Adrenal gland (tissue), 12 donors: ENCODE data around the gene GSTM3. TPM values are rescaled to one million over a fixed set of nuclear protein-coding genes. Genes with fewer than 3 reads are reported as not detected.
"Not testable (repeated sequence)": the region's sequence is repeated elsewhere in the genome, so short reads cannot be mapped to it uniquely, and the experiment has no call there.

Source experiments
- DNase-seq, 7 donors: peaks; one replicate each; pipeline ENCODE4 v3.0.0-alpha.2; 2019 to 2020
- H3K27ac ChIP-seq, 5 donors: fragments of 200-600 bp; sonication (generic) in 4 of 5; 1 replicate in 3 of 5; 2 replicates in 2 of 5; pipeline versions ENCODE4 v1.5.1 to v1.8.0; 2016 to 2020; ENCODE audit warnings: mild to moderate bottlenecking in 1 of 5
- H3K27me3 ChIP-seq: fragments of 200-600 bp; 2 replicates; pipeline ENCODE4 v1.8.0; 2021
- H3K36me3 ChIP-seq, 2 donors: fragments of 200-600 bp; replicated peaks in 1 of 2; 1 replicate in 1 of 2; 2 replicates in 1 of 2; pipeline versions ENCODE4 v1.5.1 to v1.8.0; 2018 to 2022
- H3K4me1 ChIP-seq, 2 donors: fragments of 200-600 bp; replicated peaks in 1 of 2; 1 replicate in 1 of 2; 2 replicates in 1 of 2; pipeline versions ENCODE4 v1.5.1 to v1.8.0; 2018 to 2021
- H3K4me3 ChIP-seq, 4 donors: fragments of 200-600 bp; sonication (generic) in 3 of 4; one replicate each; pipeline ENCODE4 v1.5.1; 2016 to 2018
- H3K9me3 ChIP-seq, 3 donors: fragments of 200-600 bp; sonication (generic) in 1 of 3; replicated peaks in 1 of 3; 1 replicate in 2 of 3; 2 replicates in 1 of 3; pipeline versions ENCODE4 v1.5.1 to v1.8.0; 2016 to 2021
- CTCF ChIP-seq, 6 experiments: fragments of 450-650 bp in 4 of 6; fragments of 200-600 bp in 2 of 6; sonication (generic) in 1 of 6; IDR thresholded peaks; 1 replicate in 5 of 6; 2 replicates in 1 of 6; pipeline versions ENCODE4 v1.5.1 to v1.8.0; 2016 to 2021; ENCODE audit warnings: antibody characterized with exemption in 6 of 6, mild to moderate bottlenecking in 2 of 6, moderate library complexity in 1 of 6
- POLR2A ChIP-seq, 2 donors: fragments of 450-650 bp; IDR thresholded peaks; one replicate each; pipeline ENCODE4 v1.6.1; 2017; ENCODE audit warnings: antibody characterized with exemption in 2 of 2, mild to moderate bottlenecking in 2 of 2, moderate library complexity in 1 of 2
- WGBS, 4 donors: extraction: QIAGEN DNeasy Blood & Tissue Kit in 2 of 4; methylation state at CpG; one replicate each; pipeline versions ENCODE4 v1.1.5 to v1.1.7; 2013 to 2017; 5-methylcytosine and 5-hydroxymethylcytosine counted together
- intact Hi-C, 2 donors: fragments of 100-400 bp; cut with DNase I; formaldehyde crosslinking; loops; one replicate each; pipeline versions ENCODE4 v1.14.1 to v1.15.0; 2022 to 2023
- polyA plus RNA-seq, 3 donors: library from polyadenylated mRNA; stranded (reverse); fragments of 200-250 nt in 2 of 3; fragments of 350-450 nt in 1 of 3; fragmentation: Illumina TruSeq in 1 of 3; extraction: RNeasy Lipid Tissue Mini Kit (QIAGEN cat#74804) in 1 of 3; gene quantifications; one replicate each; pipeline ENCODE4 v1.2.3, GENCODE V29; 2013 to 2014
- total RNA-seq, 9 donors: library from RNA; depleted of rRNA in 4 of 9; stranded (reverse); fragments of >200 nt in 4 of 9; fragments of 120-200 nt in 1 of 9; fragmentation: NEBNext Ultra II Directional in 1 of 9; extraction: Animal tissue kit (Norgen Biotek cat#: 25700) in 1 of 9; gene quantifications; one replicate each; pipeline versions ENCODE4 v1.1.0 to v1.2.4, GENCODE V29; 2013 to 2023
- donor health status: healthy with polysubstance abuse.
- donor health status: Bipolar disorder and iron deficiency.
- donor health status: DM: yes; HTN: yes; CAD: no.
- donor health status: DM: no; HTN: no; CAD: no.
- donor health status: DM: no; HTN: no; CAD: no.
- donor health status: DM: yes; HTN: yes; CAD: no.

Gene GSTM3
- total and polyA plus RNA-seq, 12 donors = 14.5 to 117 (median 72.0) TPM

- H3K4me1 ChIP-seq = no peaks in the 10 kb centered on the region
- DNase-seq = no peak
- intact Hi-C loops = no loop called here
- no peaks in the 10 kb centered on the region for H3K36me3 ChIP-seq
- H3K27me3 ChIP-seq = no peaks in the 10 kb centered on the region
- no peak for TF ChIP-seq POLR2A (IDR thresholded peaks at IDR 0.05)
- no peak for TF ChIP-seq CTCF (IDR thresholded peaks at IDR 0.05)
- no peaks in the 10 kb centered on the region for H3K9me3 ChIP-seq
- no peak overlapping the region for H3K27ac ChIP-seq
- H3K4me3 ChIP-seq = no peak overlapping the region
Measured at GRCh38 chr1:109749221-109749620, 8.4 kb upstream of the GSTM3 start.

GRCh38 chr1:109748311-109748710 lies 7.5 kb upstream of the GSTM3 start:
- 89 to 91% (median 91%) methylated on average over 8 to 9 of the region's 10 CpGs for WGBS, 4 donors
- H3K4me3 ChIP-seq, intact Hi-C loops: not testable (repeated sequence)

GRCh38 chr1:109739738-109740614 lies 862 bp downstream of the GSTM3 start:
- peak; percentile 55 to 89 (median 78) for DNase-seq
- Histone ChIP-seq H3K4me3 (peak overlapping the region; percentile 2 to 82 (median 36)), H3K27me3 (no peaks in the 10 kb centered on the region), H3K9me3 (no peaks in the 10 kb centered on the region), H3K27ac (peak overlapping the region in 3 of 5 donors; percentile 53 to 77 (median 70)), H3K4me1 (peaks cover 0 to 18% of the 10 kb centered on the region in 2 donors), H3K36me3 (peaks cover 0 to 20% of the 10 kb centered on the region in 2 donors)
- 0 to 1% (median 1%) methylated on average over 9 to 86 of the region's 86 CpGs for WGBS, 4 donors
- intact Hi-C loops = no loop called here
- no peak for TF ChIP-seq CTCF (IDR thresholded peaks at IDR 0.05)
- peak; percentile 70 to 87 for TF ChIP-seq POLR2A (IDR thresholded peaks at IDR 0.05)

More at GRCh38 chr1:109748311-109748710, 7.5 kb upstream of the GSTM3 start:
- H3K4me1 ChIP-seq, H3K9me3 ChIP-seq, H3K36me3 ChIP-seq, H3K27me3 ChIP-seq, H3K27ac ChIP-seq, DNase-seq: not testable (repeated sequence)

GRCh38 chr1:109733236-109733870 lies 7.5 kb downstream of the GSTM3 start:
- intact Hi-C loops = no loop called here
- Histone ChIP-seq H3K9me3 (no peaks in the 10 kb centered on the region), H3K36me3 (peaks cover 0 to 22% of the 10 kb centered on the region in 2 donors), H3K4me1 (no peaks in the 10 kb centered on the region), H3K27me3 (no peaks in the 10 kb centered on the region), H3K27ac (no peak overlapping the region), H3K4me3 (no peak overlapping the region)
- no peak for DNase-seq
- WGBS, 4 donors = 80 to 91% (median 89%) methylated on average over 4 of the region's 4 CpGs
- TF ChIP-seq CTCF (IDR thresholded peaks at IDR 0.05) (no peak), POLR2A (IDR thresholded peaks at IDR 0.05) (no peak)
